K562 (cell line): ENCODE measurements around the gene ASCL2.

Source experiments
- E2F1 ChIP-seq: sonication (generic); formaldehyde crosslinking; IDR thresholded peaks from 2 replicates; pipeline ENCODE4 v1.8.1; 2023; ENCODE audit warnings: mild to moderate bottlenecking, missing genetic modification reagents, moderate library complexity
- EZH2 ChIP-seq: IDR thresholded peaks from 2 replicates; pipeline ENCODE4 v1.6.1; 2012; ENCODE audit warnings: low read depth, mild to moderate bottlenecking, inconsistent platforms, low read length, borderline replicate concordance
- HNRNPLL ChIP-seq: fragments of 200-400 bp; formaldehyde crosslinking; IDR thresholded peaks from 2 replicates; pipeline ENCODE4 v1.6.1; 2017; ENCODE audit warnings: low read length, low read depth, mild to moderate bottlenecking; ENCODE audit not compliant: poor library complexity, severe bottlenecking
- MAX ChIP-seq: sonication (generic); formaldehyde crosslinking; IDR thresholded peaks from 2 replicates; pipeline ENCODE4 v1.9.0; 2022; ENCODE audit warnings: mild to moderate bottlenecking, missing genetic modification reagents
- MAZ ChIP-seq, 2 experiments: fragments of 450-650 bp in 1 of 2; sonication (generic) in 1 of 2; formaldehyde crosslinking; IDR thresholded peaks in 1 of 2; conservative IDR thresholded peaks in 1 of 2; 2 replicates each; pipeline versions ENCODE4 v1.4.0 to v1.5.0; 2020; ENCODE audit warnings: mild to moderate bottlenecking in 1 of 2, missing genetic modification reagents in 1 of 2
- NFYB ChIP-seq: IDR thresholded peaks from 2 replicates; pipeline ENCODE4 v1.6.1; 2011; ENCODE audit warnings: mild to moderate bottlenecking, moderate library complexity; ENCODE audit not compliant: insufficient read length; ENCODE audit errors: extremely low read depth
- PML ChIP-seq: IDR thresholded peaks from 2 replicates; pipeline ENCODE4 v1.6.1; 2012; ENCODE audit warnings: low read length, inconsistent platforms
- SMARCB1 ChIP-seq: IDR thresholded peaks from 2 replicates; pipeline ENCODE4 v1.6.1; 2011; ENCODE audit warnings: improper control_type of control experiment, low read depth; ENCODE audit not compliant: insufficient read length

- TF ChIP-seq HNRNPLL, result no peak
- no peak for TF ChIP-seq SMARCB1
- TF ChIP-seq MAX (CRISPR knock-in tag), result no peak
- no peak for TF ChIP-seq E2F1 (CRISPR knock-in tag)
- TF ChIP-seq NFYB, result no peak
- TF ChIP-seq EZH2, result no peak
- no peak for TF ChIP-seq MAZ (CRISPR knock-in tag; conservative IDR thresholded peaks at IDR 0.05 in 1 of 2, IDR thresholded peaks at IDR 0.05 in 1 of 2)
- TF ChIP-seq PML, result no peak
Measured at GRCh38 chr11:2317354-2318050, 47.1 kb upstream of the ASCL2 start.
